Stimulated activated CD8-positive, alpha-beta memory T cell treated with anti-CD3 and anti-CD28 coated beads, Interleukin-12 subunit alpha, Interleukin-12 subunit beta, amount 100 ng/mL, for 24 hours (primary cell): ENCODE measurements around the gene LRCOL1.

Source experiments
- DNase-seq: peaks from one replicate; pipeline ENCODE4 v3.0.0-alpha.2; 2020; ENCODE audit errors: extremely low read depth

LRCOL1 gene

DNA sequence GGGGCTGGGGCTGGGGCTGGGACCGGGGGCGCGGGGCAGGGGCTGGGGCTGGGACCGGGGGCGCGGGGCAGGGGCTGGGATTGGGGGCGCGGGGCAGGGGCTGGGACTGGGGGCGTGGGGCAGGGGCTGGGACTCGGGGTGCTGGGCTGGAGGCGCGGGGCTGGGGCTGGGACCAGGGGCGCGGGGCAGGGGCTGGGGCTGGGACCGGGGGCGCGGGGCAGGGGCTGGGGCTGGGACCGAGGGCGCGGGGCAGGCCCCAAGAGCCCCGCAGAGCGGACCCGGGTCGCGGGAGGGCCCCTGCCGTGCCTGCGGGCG is 8.6 kb upstream of the LRCOL1 start:
- no peak for DNase-seq

DNA sequence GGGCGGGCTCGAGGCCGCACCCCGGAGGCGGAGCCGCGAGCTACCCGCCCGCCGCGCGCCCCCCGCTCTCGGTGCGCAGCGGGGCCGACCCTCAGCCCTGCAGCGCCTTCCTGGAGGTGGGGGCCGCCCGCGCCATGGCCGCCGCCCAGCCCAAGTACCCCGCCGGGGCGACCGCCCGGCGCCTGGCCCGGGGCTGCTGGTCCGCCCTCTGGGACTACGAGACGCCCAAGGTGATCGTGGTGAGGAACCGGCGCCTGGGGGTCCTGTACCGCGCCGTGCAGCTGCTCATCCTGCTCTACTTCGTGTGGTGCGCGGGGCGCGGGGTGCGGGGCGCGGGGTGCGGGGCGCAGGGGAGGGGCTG is 8.3 kb upstream of the LRCOL1 start, which contains the start of gene P2RX2:
P2RX2 (plus strand) TSS at position 94 of the 361 bp plus-strand sequence; CDS start at position 135, 41 bp downstream.
- DNase-seq, result no peak

DNA sequence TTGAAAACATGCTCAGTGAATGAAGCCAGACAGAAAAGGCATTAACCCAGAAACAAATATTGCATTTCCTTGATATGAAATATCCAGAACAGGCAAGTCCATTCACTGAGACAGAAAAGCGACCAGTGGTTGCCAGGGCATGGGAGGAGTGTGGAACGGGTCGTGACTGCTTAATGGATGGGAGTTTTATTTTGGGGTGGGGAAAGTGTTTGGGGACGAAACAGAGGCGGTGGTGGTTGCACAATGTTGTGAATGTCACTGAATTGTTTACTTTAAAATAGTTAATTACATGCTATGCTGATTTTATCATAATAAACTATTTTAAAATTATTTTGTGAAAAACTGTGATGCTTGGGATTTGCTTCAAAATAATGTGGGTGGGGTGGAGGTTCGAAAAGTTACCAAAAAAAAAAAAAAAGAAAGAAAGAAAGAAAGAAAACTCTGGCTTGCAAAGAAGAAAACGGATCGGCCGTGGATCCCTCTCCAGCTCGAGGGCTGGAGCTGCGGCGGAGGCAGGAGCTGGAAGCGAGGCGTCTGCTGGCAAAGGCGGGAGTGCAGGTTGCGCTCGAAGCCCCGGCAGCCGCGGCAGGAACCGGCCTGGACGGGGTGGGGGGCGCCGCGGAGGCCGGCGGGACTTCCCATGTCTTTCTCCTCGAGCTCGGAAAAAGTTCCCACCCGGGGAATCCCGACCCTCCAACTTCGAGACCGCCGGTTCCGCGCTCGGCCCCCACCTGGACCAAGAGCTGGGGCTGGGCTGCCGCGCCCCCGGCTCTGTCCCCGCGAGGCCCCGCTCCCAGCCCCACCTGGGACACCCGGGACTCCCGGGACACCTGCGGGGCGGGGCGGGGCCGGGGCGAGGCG is 7.7 kb upstream of the LRCOL1 start:
- DNase-seq, result no peak

DNA sequence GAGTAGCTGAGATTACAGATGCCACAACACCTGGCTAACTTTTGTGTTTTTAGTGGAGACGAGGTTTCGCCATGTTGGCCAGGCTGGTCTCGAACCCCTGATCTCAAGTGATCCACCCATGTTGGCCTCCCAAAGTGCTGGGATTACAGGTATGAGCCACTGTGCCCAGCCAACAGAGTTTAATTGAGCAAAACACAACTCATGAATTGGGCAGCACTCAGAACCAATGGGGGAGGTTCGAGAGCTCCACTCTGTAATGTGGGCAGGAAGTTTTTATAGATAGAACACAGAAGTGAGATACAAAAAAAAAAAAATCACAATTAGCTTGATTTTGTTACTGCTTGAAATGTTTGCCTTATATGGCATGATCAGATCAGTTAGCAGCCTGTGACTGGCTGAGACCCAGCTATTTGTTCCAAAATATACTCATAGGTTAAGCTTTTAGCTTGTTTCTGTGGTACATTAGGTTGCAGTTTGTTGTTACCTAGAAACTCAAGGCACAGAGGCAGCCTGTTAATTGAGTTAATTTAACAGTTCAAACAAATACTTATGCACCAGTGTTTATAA is 6.8 kb upstream of the LRCOL1 start:
- no peak for DNase-seq

DNA sequence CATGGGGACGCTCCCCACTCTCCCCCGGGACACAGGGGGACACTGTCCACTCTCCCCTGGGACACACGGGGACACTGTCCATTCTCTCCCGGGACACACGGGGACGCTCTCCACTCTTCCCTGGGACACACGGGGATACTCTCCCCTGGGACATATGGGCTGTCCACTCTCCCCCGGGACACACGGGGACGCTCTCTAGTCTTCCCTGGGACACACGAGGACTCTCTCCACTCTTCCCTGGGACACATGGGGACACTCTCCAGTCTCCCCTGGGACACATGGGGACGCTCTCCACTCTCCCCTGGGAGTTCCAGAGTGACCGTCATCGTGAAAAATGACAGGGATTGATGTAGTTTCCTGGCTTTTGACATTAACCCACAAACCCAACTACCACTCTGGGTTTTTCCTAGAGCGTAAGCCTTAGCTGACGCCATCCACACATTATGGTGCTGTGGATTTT is 5.2 kb upstream of the LRCOL1 start:
- no peak for DNase-seq

DNA sequence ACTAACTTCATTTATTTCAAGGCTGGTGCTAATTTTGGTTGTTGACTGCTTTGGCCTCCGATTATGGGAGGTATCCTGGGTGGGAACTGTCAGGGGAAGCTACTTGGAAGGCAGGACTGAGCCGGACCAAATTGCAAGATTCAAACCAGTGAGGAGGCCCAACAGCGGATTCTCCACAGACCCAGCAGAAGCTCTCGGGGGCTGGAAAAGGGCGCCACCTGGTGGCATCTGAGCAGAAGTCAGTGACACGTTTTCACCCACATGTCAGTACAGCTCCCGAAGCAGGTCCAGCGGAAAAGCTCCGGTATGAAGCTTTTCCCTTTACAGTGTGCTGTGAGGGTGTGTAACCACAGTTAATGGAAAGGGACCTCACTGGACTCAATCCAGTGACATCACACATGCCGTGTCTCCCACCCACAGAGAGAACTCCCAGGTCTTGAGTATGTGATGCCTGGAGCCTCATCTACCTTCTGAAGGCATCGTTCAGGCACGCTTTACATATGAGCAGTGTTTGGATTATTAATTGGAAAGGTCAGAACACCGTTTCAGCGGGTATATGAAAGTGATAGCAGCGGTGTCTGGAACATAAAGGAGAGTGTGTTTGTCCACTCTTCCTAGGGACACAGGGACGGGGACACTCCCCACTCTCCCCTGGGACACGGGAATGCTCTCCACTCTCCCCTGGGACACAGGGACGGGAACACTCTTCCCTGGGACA is 4.6 kb upstream of the LRCOL1 start:
- peak; percentile 49 for DNase-seq

DNA sequence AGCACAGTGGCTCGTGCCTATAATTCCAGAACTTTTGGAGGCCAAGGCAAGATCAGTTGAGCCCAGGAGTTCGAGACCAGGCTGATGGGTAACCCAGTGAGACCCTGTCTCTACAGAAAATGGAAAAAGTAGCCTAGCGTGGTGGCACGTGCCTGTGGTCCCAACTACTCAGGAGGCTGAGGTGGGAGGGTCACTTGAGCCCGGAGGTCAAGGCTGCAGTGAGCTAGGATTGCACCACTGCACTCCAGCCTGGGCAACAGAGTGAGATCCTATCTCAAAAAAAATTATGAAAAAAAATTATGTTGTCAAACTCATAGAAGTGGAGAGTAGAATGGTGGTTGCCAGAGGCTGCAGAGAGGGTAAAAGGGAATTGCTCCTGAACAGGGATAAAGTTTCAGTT is 3.6 kb upstream of the LRCOL1 start:
- DNase-seq, result no peak

DNA sequence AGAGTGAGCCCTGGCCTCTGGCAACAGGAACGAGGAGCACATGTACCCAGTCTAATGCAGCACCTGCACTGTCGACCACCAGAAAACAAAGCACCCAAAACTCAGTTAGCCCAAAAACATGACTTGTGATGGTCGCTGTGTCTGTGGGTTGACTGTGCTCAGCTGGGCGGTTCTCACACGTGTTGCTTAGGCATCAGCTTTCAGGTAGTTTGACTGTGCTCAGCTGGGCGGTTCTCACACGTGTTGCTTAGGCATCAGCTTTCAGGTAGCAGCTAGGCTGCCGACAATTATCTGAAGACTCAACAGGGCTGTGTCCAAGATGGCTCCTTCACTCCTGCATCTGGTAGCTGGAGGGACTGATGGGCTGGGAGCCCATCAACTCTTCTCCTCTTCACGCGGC is 1.2 kb upstream of the LRCOL1 start:
- no peak for DNase-seq

DNA sequence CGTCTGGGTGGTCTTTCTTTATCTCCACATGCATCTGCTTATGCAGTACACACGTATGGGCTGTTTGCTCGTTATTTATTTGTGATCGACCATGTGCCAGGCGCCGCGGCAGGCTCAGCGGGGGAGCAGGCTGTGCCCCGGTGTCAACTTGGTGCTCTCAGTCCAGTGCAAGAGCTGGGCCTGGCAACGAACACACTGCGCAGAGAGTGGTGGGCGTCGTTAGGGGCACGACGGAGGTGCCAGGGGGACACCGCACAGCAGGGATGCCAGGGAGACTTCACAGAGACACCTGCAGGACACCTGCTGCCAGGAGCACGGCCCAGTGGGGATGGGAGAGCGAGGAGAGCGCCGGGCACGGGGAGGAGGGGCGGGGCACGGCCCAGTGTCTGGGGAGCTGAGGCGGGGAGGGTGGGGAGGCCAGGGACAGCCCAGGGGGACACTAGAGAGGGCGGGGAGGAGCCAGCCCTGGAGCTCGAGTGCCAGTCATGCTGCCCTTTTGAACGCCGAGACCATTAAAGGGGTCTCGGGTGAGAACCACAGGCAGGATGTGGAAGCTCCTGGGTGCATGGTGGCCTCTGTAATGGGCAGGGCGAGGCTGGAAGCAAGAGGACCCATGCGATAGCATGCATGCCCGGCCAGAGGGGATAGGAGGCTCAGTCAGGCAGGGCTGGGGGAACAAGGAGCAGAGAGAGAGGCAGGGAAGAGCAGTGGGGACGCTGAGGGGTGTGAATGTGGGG is 652 bp upstream of the LRCOL1 start:
- no peak for DNase-seq

DNA sequence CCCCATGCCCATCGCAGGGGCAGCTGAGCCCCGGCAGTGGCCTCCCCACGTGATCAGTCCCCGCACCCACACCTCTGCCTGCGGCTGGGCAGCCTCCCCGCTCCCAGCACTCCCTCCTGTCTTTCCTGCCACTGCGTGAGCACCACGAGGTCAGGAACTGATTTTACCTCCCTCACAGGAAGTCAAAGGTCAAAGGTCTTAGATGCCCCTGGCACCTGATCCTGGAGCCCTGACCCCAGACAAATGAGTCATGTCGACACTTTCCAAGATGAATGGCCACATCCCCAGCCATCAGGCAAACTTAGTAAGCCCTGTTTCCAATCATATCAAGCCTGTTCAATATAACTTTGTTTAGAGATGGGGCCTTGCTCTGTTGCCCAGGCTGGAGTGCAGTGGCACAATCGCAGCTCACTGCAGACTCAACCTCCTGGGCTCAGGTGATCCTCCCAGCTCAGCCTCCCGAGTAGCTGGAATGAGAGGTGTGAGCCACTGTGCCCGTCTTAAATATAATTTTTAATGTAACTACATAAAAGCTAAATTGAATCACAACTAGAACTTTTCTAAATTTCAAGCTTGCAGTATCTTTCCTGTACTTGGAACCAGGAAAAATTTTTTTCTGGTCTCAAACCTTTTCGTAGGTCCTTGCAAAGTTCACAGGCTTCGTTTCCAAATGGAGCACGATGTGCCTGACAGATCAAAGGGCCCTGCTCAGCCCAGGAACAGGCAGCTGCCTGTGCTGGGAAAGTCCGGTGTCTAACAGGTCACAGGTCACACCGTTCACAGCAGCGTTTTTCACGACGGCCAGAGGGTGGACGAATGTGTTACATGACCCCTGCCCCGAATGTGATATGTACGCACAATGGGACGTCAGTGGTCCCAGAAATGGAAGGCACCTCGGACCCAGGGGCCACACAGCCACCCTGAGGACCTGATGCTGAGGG is 1.9 kb downstream of the LRCOL1 start:
- no peak for DNase-seq

DNA sequence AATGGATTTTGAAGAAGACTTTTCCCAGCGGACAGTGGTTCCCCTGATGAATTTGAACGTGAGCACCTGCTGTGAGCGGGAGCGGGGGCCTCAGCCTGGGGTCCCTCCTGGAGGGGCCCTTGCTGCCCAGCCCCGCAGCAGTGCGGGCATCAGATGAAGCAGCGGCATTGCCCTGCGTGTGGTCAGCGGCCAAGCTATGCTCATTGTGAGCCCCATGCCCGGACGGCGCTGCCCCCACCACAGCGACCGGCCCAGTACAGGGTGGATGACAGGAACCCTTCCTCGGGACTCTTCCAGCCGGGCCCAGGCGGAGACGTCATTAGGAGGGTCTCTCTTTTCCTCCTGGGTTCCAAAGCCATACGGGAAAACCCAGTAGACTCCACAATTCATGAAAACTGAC is 3.5 kb downstream of the LRCOL1 start:
- no peak for DNase-seq

DNA sequence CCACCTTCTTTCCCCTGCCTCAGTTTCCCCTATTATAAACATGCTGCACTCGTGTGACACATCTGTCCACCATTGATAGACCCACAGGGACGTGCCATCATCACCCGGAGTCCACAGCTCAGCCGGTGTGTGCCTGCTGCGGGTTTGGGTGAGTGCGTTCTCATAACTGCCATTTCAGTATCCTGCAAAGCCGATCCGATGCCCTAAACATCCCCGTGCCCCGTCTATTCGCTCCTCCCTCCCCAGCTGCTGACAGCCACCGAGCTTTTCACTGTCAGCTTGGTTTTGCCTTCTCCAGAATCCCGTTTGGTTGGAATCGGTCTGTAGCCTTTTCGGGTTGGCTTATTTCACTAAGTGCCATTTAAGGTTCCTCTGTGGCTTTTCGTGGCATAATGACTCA is 3.9 kb downstream of the LRCOL1 start:
- DNase-seq, result no peak

DNA sequence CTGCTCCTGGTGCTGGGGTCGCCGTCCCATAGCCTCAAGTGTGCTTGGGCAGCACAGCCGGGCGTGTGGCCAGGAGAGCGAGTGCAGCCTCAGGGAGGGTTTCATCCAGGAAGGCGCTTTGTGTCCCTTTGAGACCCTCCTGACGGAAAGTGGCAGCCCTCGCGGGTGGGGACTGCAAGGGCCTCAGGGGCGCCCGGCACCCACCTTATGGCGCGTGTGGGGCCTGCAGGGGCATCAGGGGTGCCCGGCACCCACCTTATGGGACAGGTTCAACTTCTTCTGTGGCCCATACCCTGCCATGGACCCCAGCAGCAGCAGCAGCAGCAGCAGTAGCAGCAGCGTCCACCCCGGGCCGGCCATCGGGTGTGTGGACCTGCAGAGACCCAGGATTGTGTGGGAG is 4.5 kb downstream of the LRCOL1 start:
- no peak for DNase-seq

DNA sequence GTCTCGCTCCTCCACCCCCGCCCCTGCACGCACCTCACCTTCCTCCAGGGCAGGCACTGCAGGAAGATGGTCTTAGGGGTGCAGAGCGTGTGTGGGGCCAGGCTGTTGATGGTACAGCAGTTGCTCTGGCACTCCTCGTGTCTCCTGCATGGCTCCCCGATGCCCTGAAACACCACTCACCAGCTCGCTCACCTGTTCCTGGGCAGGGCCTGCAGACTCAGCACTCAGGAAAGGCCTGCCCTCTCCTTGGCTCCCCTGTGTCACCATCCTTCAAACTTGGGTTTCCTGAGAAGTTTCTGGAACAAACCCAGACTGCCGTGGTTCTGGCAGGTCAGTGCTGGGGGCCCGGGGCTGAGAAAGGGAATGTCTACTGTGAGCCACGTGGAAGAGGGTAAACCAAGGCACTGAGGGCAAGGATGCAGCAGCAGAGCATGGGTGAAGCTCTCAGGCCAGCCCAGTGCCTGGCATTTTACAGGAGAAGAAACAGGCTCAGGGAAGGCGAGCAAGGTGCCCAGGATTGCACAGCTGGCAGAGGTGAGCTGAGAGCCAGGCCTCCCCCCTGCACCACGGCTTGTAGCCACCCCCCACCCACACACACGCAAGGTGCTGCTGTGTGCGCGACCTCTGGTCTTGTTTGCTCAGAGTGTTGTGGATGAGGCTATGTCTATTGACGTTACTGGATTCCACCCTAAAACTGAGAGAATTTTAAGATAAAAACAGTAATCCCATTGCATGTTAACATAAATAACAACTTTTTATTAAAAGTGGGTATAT is 5.5 kb downstream of the LRCOL1 start:
- no peak for DNase-seq

DNA sequence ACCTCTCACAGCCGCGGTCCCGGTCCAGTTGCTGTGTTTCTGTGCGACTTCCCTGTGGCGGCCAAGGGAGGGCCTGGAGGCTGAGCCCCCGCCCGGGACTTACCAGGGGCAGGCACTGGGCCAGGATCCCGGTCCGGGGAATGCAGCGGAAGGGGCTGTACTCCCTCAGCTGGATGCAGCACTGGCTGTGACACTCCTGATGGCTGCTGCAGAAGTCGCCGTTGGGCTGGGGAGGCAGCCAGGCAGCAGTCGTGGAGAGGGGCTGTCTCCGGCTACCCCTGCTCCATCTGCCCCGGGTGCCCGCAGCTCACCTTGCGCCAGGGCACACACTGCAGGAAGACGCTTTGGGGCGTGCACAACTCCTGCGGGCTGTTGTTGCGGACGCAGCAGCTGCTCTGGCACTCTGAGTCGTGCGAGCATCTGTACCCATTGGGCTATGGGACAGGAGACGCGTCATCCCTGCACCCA is 6.2 kb downstream of the LRCOL1 start:
- DNase-seq, result no peak

DNA sequence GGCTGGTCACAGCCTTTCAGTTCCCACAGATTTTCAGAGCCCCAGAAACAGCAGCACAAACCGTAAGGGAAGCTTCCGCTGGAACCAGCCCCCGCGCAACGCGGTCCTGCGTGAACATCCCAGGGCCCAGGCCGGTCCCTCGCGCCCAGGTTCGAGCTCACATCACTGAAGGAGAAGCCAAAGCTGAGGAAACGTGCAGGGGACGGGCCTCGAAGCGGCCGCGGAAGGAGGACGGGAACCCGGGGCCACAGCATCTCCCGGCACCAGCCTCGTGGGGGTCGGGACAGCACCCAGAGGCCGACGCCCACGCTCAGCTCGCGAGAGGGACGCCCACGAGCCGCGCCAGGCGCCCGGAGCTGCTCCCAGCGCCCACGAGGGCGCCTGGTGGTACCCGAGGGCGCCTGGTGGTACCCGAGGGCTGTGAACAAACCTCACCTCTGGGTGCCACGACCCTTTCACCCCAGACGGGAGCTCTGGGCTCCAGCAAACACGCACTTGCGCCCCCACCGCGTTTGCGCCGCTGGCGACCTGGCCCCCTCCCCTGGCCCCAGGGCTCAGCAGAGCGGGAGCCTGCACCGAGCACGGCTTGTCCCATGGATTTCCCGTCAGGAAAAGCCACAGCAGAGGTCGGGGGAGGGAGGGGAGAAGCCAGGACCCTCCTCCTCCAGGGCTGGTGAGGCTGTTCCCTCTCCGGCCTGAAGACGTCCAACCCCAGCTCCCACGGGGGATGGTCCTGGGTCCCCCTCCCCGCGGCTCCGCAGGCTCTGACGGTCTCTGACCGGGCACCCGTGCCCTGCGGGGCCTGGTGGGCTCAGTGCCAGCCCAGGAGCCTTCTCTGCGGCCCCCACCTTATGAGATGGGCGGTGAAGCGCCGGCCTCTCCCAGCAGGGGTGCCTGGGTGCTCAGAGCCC is 6.9 kb downstream of the LRCOL1 start:
- no peak for DNase-seq

DNA sequence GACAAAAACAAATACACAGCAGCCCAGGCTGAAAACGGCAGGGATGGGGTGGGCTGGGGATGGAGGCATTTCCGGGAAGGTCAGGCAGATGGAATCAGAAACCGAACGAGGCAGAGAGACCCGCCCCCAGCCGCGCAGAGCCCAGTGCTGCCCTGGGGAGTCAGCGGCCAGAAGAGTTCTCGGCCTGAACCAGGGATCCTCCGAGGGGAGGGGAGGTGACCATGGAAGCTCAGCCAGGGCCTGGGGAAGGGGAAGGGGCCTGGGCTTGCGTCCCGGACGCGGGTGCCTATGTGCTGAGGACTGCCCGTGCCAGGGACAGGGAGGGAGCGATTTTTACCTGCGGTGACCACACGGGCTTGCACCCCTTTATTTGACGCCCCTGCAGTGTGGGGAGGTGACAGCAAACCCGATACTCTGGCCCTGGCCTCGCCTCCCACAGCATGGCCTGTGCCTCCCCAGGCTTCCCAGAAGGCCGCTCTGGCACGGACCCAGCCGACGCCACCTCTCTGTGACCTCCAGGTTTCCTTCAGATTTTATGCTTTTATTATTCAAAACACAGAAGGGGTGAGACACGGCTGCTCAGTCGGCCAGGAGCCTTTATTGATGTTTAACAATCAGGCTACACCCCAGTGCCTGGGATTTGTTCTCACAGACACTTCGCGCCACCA is 7.7 kb downstream of the LRCOL1 start:
- no peak for DNase-seq

DNA sequence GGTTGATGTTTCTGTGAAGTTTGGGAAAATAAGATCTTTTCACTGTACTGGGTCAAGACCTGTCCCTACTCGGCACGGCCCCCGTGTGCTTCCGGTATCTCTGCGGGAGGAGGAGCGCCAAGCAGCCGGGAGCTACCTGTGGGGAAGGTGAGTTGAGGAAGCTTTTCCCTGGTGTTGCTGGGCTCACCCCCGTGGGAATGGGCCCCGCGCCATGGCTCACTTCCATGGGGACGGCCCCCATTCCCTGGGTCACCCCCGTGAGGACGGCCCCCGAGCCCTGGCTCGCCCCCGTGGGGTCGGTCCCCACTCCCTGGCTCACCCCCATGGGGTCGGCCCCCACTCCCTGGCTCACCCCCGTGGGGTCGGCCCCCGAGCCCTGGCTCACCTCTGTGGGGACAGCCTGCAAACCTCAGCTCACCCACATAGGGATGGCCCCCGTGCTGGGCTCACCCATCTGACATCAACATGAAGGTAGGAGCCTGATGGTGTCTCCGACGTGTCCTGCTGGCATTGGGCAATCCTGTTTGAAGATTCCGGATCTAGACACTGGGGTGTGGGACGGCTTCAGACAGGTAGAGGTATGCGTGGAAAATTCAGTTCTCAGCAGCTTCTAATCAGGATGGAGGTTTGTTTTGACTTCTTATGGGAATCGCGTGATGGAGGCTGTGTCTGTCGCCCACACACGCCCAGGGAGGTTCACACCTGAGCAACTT is 9.1 kb downstream of the LRCOL1 start:
- DNase-seq, result no peak
